HEK293 (cell line): ENCODE data around the gene DDX54.

Experiments
- CTCF ChIA-PET: fragments of 350-600 bp; formaldehyde crosslinking; extraction: SDS; loops from one replicate; lab custom pipeline; 2021; ENCODE audit warnings: antibody characterized with exemption; lab: Yijun Ruan, JAX
- POLR2A ChIA-PET: fragments of 300-600 bp; formaldehyde crosslinking; extraction: SDS; loops from one replicate; lab custom pipeline; 2020; ENCODE audit warnings: antibody characterized with exemption, inconsistent platforms; lab: Yijun Ruan, JAX
- H3K27ac ChIP-seq: fragments of 200-500 bp; sonication (Bioruptor generic); 2 replicates; pipeline ENCODE4 v1.5.1; 2014; ENCODE audit warnings: low read depth, low read length, control low read depth, inconsistent platforms; ENCODE audit errors: extremely low read depth
- H3K36me3 ChIP-seq, 2 experiments: fragments of 200-500 bp in 1 of 2; sonication (Bioruptor generic) in 1 of 2; 1 replicate in 1 of 2; 2 replicates in 1 of 2; pipeline ENCODE4 v1.5.1; 2014 to 2017; ENCODE audit warnings: inconsistent platforms in 2 of 2, low read length in 2 of 2; ENCODE audit not compliant: control insufficient read depth in 2 of 2, insufficient read depth in 1 of 2
- H3K4me1 ChIP-seq: fragments of 200-500 bp; sonication (Bioruptor generic); 2 replicates; pipeline ENCODE4 v1.5.1; 2014; ENCODE audit warnings: mild to moderate bottlenecking, low read length, inconsistent platforms; ENCODE audit not compliant: control insufficient read depth, insufficient read depth
- H3K4me3 ChIP-seq: 2 replicates; pipeline ENCODE4 v1.5.1; 2011; ENCODE audit warnings: low read depth, mild to moderate bottlenecking, control low read depth, low read length, moderate library complexity
- H3K9me3 ChIP-seq: fragments of 200-500 bp; sonication (Bioruptor generic); 2 replicates; pipeline ENCODE4 v1.5.1; 2014; ENCODE audit warnings: low read depth, low read length, inconsistent platforms; ENCODE audit not compliant: control insufficient read depth, insufficient read depth
- KLF7 ChIP-seq: fragments of 450-650 bp; formaldehyde crosslinking; IDR thresholded peaks from 2 replicates; pipeline ENCODE4 v1.5.1; 2016; ENCODE audit warnings: missing biosample characterization, missing genetic modification characterization, borderline replicate concordance
- KLF8 ChIP-seq: fragments of 450-650 bp; formaldehyde crosslinking; IDR thresholded peaks from 2 replicates; pipeline ENCODE4 v1.5.1; 2016; ENCODE audit warnings: missing biosample characterization, missing genetic modification characterization
- PRDM4 ChIP-seq: fragments of 450-650 bp; formaldehyde crosslinking; IDR thresholded peaks from 2 replicates; pipeline ENCODE4 v1.5.1; 2017; ENCODE audit warnings: missing biosample characterization, missing genetic modification characterization
- RBAK ChIP-seq: fragments of 450-650 bp; formaldehyde crosslinking; IDR thresholded peaks from 2 replicates; pipeline ENCODE4 v1.5.1; 2016; ENCODE audit warnings: missing biosample characterization, missing genetic modification characterization
- SP2 ChIP-seq: fragments of 450-650 bp; formaldehyde crosslinking; IDR thresholded peaks from 2 replicates; pipeline ENCODE4 v1.5.1; 2016; ENCODE audit warnings: missing biosample characterization, missing genetic modification characterization
- TCF7L2 ChIP-seq: IDR thresholded peaks from 2 replicates; pipeline ENCODE4 v1.6.1; 2011; ENCODE audit warnings: low read depth, mild to moderate bottlenecking, inconsistent platforms, low read length, moderate library complexity, borderline replicate concordance
- ZBTB17 ChIP-seq: fragments of 450-650 bp; formaldehyde crosslinking; IDR thresholded peaks from 2 replicates; pipeline ENCODE4 v1.5.1; 2016; ENCODE audit warnings: missing biosample characterization, missing genetic modification characterization
- ZBTB8A ChIP-seq: fragments of 450-650 bp; formaldehyde crosslinking; IDR thresholded peaks from 2 replicates; pipeline ENCODE4 v1.5.1; 2016; ENCODE audit warnings: missing biosample characterization, missing genetic modification characterization
- ZFP3 ChIP-seq: fragments of 450-650 bp; formaldehyde crosslinking; IDR thresholded peaks from 2 replicates; pipeline ENCODE4 v1.5.1; 2016; ENCODE audit warnings: low read depth, missing biosample characterization, missing genetic modification characterization
- ZFP41 ChIP-seq: fragments of 450-650 bp; formaldehyde crosslinking; IDR thresholded peaks from 2 replicates; pipeline ENCODE4 v1.5.1; 2016; ENCODE audit warnings: missing biosample characterization, missing genetic modification characterization, borderline replicate concordance
- ZFP69B ChIP-seq: fragments of 450-650 bp; formaldehyde crosslinking; IDR thresholded peaks from 2 replicates; pipeline ENCODE4 v1.5.1; 2016; ENCODE audit warnings: missing biosample characterization, missing genetic modification characterization
- ZNF10 ChIP-seq: fragments of 450-650 bp; formaldehyde crosslinking; IDR thresholded peaks from 2 replicates; pipeline ENCODE4 v1.5.1; 2017; ENCODE audit warnings: missing biosample characterization, missing genetic modification characterization
- ZNF157 ChIP-seq: fragments of 450-650 bp; formaldehyde crosslinking; IDR thresholded peaks from 2 replicates; pipeline ENCODE4 v1.5.1; 2016; ENCODE audit warnings: missing biosample characterization, missing genetic modification characterization
- ZNF214 ChIP-seq: fragments of 450-650 bp; formaldehyde crosslinking; IDR thresholded peaks from 2 replicates; pipeline ENCODE4 v1.5.1; 2017; ENCODE audit warnings: missing biosample characterization, mild to moderate bottlenecking, missing genetic modification characterization, borderline replicate concordance
- ZNF221 ChIP-seq: fragments of 450-650 bp; formaldehyde crosslinking; IDR thresholded peaks from 2 replicates; pipeline ENCODE4 v1.5.1; 2017; ENCODE audit warnings: missing biosample characterization, missing genetic modification characterization, borderline replicate concordance
- ZNF311 ChIP-seq: fragments of 450-650 bp; formaldehyde crosslinking; IDR thresholded peaks from 2 replicates; pipeline ENCODE4 v1.5.1; 2017; ENCODE audit warnings: missing biosample characterization, missing genetic modification characterization, borderline replicate concordance
- ZNF324 ChIP-seq: fragments of 450-650 bp; formaldehyde crosslinking; IDR thresholded peaks from 2 replicates; pipeline ENCODE4 v1.5.1; 2016; ENCODE audit warnings: missing biosample characterization, missing genetic modification characterization
- ZNF518A ChIP-seq: fragments of 450-650 bp; formaldehyde crosslinking; conservative IDR thresholded peaks from 2 replicates; pipeline ENCODE4 v1.5.1; 2016; ENCODE audit warnings: low read depth, missing biosample characterization, missing genetic modification characterization
- ZNF549 ChIP-seq: fragments of 450-650 bp; IDR thresholded peaks from 2 replicates; pipeline ENCODE4 v1.5.1; 2018; ENCODE audit warnings: missing biosample characterization, missing genetic modification characterization, mild to moderate bottlenecking, inconsistent platforms, moderate library complexity
- ZNF580 ChIP-seq: fragments of 450-650 bp; formaldehyde crosslinking; IDR thresholded peaks from 2 replicates; pipeline ENCODE4 v1.5.1; 2016; ENCODE audit warnings: missing biosample characterization, missing genetic modification characterization
- ZNF610 ChIP-seq: fragments of 450-650 bp; formaldehyde crosslinking; IDR thresholded peaks from 2 replicates; pipeline ENCODE4 v1.5.1; 2016; ENCODE audit warnings: missing biosample characterization, missing genetic modification characterization, borderline replicate concordance
- ZNF621 ChIP-seq: fragments of 450-650 bp; formaldehyde crosslinking; IDR thresholded peaks from 2 replicates; pipeline ENCODE4 v1.5.1; 2017; ENCODE audit warnings: missing biosample characterization, missing genetic modification characterization
- ZNF626 ChIP-seq: fragments of 450-650 bp; sonication (Bioruptor Pico); formaldehyde crosslinking; IDR thresholded peaks from 2 replicates; pipeline ENCODE4 v1.5.1; 2018; ENCODE audit warnings: missing biosample characterization, missing genetic modification characterization, inconsistent platforms
- ZNF692 ChIP-seq: fragments of 450-650 bp; formaldehyde crosslinking; IDR thresholded peaks from 2 replicates; pipeline ENCODE4 v1.5.1; 2016; ENCODE audit warnings: missing biosample characterization, missing genetic modification characterization
- ZNF701 ChIP-seq: fragments of 450-650 bp; formaldehyde crosslinking; IDR thresholded peaks from 2 replicates; pipeline ENCODE4 v1.5.1; 2016; ENCODE audit warnings: missing biosample characterization, missing genetic modification characterization
- ZNF747 ChIP-seq: fragments of 450-650 bp; formaldehyde crosslinking; IDR thresholded peaks from 2 replicates; pipeline ENCODE4 v1.5.1; 2016; ENCODE audit warnings: missing biosample characterization, missing genetic modification characterization

The DDX54 gene

DNA sequence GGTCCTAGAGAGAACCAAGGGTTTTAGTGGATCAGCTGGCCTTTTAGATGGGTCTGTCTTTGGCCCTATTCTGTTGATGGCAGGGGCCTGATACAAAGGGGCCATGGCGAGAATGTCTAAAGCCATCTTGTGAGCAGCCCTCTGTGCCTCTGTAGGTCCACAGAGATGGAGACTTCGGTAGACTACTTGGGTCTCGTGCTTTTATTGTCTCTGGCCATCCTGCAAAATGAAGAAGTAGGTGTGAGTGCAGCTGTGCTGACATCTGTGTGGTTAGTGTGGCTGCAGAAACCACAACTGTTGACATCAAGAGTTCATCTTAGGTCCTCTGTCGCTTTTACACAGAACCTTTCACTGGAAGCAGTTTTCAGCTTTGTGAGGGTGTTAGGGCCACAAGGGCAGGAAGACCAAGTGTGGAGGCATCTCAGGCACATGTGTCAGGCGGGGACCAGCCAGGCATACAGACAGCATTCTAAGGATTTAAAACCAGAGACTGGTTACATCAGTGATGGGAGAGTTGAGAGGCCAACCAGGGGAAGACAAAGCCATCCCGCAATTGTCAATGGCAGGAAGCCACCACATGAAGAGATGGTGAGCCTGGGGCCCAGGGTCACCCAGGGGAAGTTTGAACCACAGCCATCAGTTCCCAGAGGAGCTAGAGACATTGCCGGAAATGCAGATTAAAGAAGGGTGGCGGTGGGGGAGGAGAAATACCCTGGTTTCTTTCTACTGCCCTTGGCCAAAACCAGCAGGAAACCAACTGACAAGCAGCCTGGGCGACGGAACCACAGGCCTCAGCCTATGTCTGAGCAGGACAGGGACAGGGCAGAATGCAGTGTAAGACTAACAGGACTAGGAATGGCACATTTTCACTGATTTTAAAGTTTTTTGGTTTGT lies 23.0 kb upstream of the DDX54 start:
- H3K4me1 ChIP-seq, result no peaks in the 10 kb centered on the region

DNA sequence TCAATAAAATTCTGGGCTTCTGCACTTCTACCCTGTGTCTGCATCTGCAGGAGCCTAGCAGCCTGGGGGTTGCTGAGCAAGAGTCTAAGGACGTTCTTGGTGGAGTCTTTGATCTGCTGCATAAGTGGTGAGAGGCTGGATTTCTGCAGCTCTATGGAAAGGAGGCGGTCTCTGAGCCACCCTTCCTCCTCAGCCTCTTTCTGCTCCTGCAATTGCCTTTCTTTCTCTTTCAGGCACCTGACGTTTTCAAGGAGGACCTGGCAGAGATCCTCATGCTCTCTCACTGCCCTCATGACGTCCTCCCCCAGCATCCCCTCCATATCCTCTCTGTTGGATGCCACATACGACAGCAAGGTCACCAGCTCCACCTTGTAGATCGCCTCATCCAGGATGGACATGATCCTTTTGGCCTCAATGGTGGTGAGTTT lies 22.3 kb upstream of the DDX54 start:
- Histone ChIP-seq H3K4me1 (no peaks in the 10 kb centered on the region), H3K9me3 (no peaks in the 10 kb centered on the region), H3K36me3 (no peaks in the 10 kb centered on the region), H3K27ac (no peak overlapping the region), H3K4me3 (no peak overlapping the region)
- TF ChIP-seq ZNF692 (tag by site-specific recombination), result no peak
- no peak for TF ChIP-seq ZFP3 (tag by site-specific recombination)
- TF ChIP-seq ZFP41 (tag by site-specific recombination), result no peak
- TF ChIP-seq TCF7L2, result no peak
- TF ChIP-seq ZFP69B (tag by site-specific recombination), result no peak
- TF ChIP-seq ZNF311 (tag by site-specific recombination), result no peak
- no peak for TF ChIP-seq PRDM4
- no peak for TF ChIP-seq RBAK (tag by site-specific recombination)
- TF ChIP-seq ZNF214, result no peak
- no peak for TF ChIP-seq ZNF610
- no peak for TF ChIP-seq ZNF580
- TF ChIP-seq ZNF10 (tag by site-specific recombination), result no peak
- TF ChIP-seq ZBTB8A (tag by site-specific recombination), result no peak
- no peak for TF ChIP-seq ZNF747 (tag by site-specific recombination)
- no peak for TF ChIP-seq ZNF324 (tag by site-specific recombination)
- TF ChIP-seq ZNF621 (tag by site-specific recombination), result no peak
- TF ChIP-seq SP2 (tag by site-specific recombination), result no peak
- TF ChIP-seq ZNF157 (tag by site-specific recombination), result no peak
- no peak for TF ChIP-seq ZNF518A (tag by site-specific recombination)
- CTCF ChIA-PET, result interaction anchor here (0.9 kb wide), 1 partner anchor 11 kb away, joined by 3 read pairs; no protein-coding TSS in a partner anchor
- POLR2A ChIA-PET, result no interaction called here

More for the DNA sequence above, 23.0 kb upstream of the DDX54 start:
- ChIA-PET CTCF (interaction anchor here (0.9 kb wide), 1 partner anchor 11 kb away, joined by 3 read pairs; no protein-coding TSS in a partner anchor), POLR2A (no interaction called here)
- Histone ChIP-seq H3K36me3 (no peaks in the 10 kb centered on the region), H3K9me3 (no peaks in the 10 kb centered on the region), H3K4me3 (no peak overlapping the region), H3K27ac (no peak overlapping the region)
- TF ChIP-seq KLF7 (tag by site-specific recombination) (no peak), KLF8 (no peak), ZBTB17 (tag by site-specific recombination) (no peak), ZNF701 (tag by site-specific recombination) (no peak), ZNF549 (tag by site-specific recombination) (no peak), ZNF221 (tag by site-specific recombination) (no peak), ZNF626 (tag by site-specific recombination) (no peak)
